OCI-LY7 (cell line): ENCODE data around the gene ABCB11. TPM values are rescaled to one million over a fixed set of nuclear protein-coding genes. Genes with fewer than 3 reads are reported as not detected.

Source experiments
- BruUV-seq: library from RNA; stranded (reverse); fragments of 400-500 nt; replicated peaks from 2 replicates; lab custom pipeline; 2021; lab: Mats Ljungman, UMichigan
- CTCF ChIA-PET: fragments of 300-600 bp; sonication (Branson Sonifier 250); formaldehyde crosslinking; loops from one replicate; lab custom pipeline; 2022; ENCODE audit warnings: antibody characterized with exemption; ENCODE audit not compliant: unreplicated experiment; lab: Charles Lee
- POLR2A ChIA-PET: fragments of 300-600 bp; sonication (Branson Sonifier 250); formaldehyde crosslinking; loops from one replicate; lab custom pipeline; 2022; ENCODE audit warnings: antibody characterized with exemption; lab: Charles Lee
- DNase-seq: peaks from one replicate; pipeline ENCODE4 v3.0.0-alpha.2; 2015; ENCODE audit warnings: low spot score
- H2AFZ ChIP-seq: fragments of 200-600 bp; sonication (generic), shearing (Covaris generic); 2 replicates; pipeline ENCODE4 v1.6.1; 2014; ENCODE audit warnings: mild to moderate bottlenecking, antibody characterized with exemption, low read length, moderate library complexity
- H3K27ac ChIP-seq: fragments of 200-600 bp; sonication (generic); 2 replicates; pipeline ENCODE4 v1.5.1; 2014; ENCODE audit warnings: mixed run types, low read depth, mild to moderate bottlenecking, moderate library complexity, low read length, inconsistent platforms; ENCODE audit not compliant: poor library complexity, severe bottlenecking
- H3K36me3 ChIP-seq: fragments of 200-600 bp; sonication (generic); 2 replicates; pipeline ENCODE4 v1.6.1; 2014; ENCODE audit warnings: mild to moderate bottlenecking, antibody characterized with exemption, low read length, moderate library complexity, mixed read lengths; ENCODE audit not compliant: insufficient read depth
- H3K4me1 ChIP-seq: fragments of 200-600 bp; sonication (generic); 2 replicates; pipeline ENCODE4 v1.5.1; 2014; ENCODE audit warnings: mild to moderate bottlenecking, low read length; ENCODE audit not compliant: insufficient read depth, poor library complexity, severe bottlenecking
- H3K4me2 ChIP-seq: fragments of 200-600 bp; sonication (generic); 2 replicates; pipeline ENCODE4 v1.6.1; 2014; ENCODE audit warnings: mild to moderate bottlenecking, low read length
- H3K4me3 ChIP-seq: fragments of 200-600 bp; sonication (generic); 2 replicates; pipeline ENCODE4 v1.5.1; 2014; ENCODE audit warnings: mild to moderate bottlenecking, low read depth, low read length; ENCODE audit not compliant: poor library complexity, severe bottlenecking
- H3K79me2 ChIP-seq: fragments of 200-600 bp; sonication (generic); 2 replicates; pipeline ENCODE4 v1.6.1; 2016; ENCODE audit warnings: low read depth, mild to moderate bottlenecking, low read length, moderate library complexity, mixed read lengths; ENCODE audit not compliant: insufficient read depth
- H3K9me2 ChIP-seq: fragments of 200-600 bp; sonication (generic); 2 replicates; pipeline ENCODE4 v1.6.1; 2016; ENCODE audit warnings: mild to moderate bottlenecking, low read length, mixed read lengths; ENCODE audit not compliant: insufficient read depth
- H3K9me3 ChIP-seq: fragments of 200-600 bp; sonication (generic); 2 replicates; pipeline ENCODE4 v1.6.1; 2014; ENCODE audit warnings: mild to moderate bottlenecking, mixed run types, low read length, mixed read lengths
- H4K20me1 ChIP-seq: fragments of 200-600 bp; sonication (generic); 2 replicates; pipeline ENCODE4 v1.6.1; 2014; ENCODE audit warnings: mild to moderate bottlenecking, antibody characterized with exemption, low read length, moderate library complexity, mixed read lengths; ENCODE audit not compliant: insufficient read depth
- CTCF ChIP-seq: fragments of 200-600 bp; sonication (generic); conservative IDR thresholded peaks from 2 replicates; pipeline ENCODE4 v1.5.1; 2014; ENCODE audit warnings: mild to moderate bottlenecking, antibody characterized with exemption, low read length, moderate library complexity, mixed read lengths
- EZH2phosphoT487 ChIP-seq: fragments of 200-600 bp; sonication (generic); IDR thresholded peaks from 2 replicates; pipeline ENCODE4 v1.6.1; 2018; ENCODE audit warnings: low read depth, borderline replicate concordance, mild to moderate bottlenecking, mixed run types, antibody characterized with exemption, low read length, moderate library complexity, mixed read lengths
- intact Hi-C: fragments of 100-400 bp; cut with micrococcal nuclease; formaldehyde crosslinking; loops from one replicate; pipeline ENCODE4 v1.10.0; 2022; ENCODE audit not compliant: unreplicated experiment
- total RNA-seq, 2 experiments: library from RNA; depleted of rRNA in 1 of 2; stranded (reverse); fragments of >200 nt in 1 of 2; shearing (Covaris generic) in 1 of 2; gene quantifications; 2 replicates each; pipeline ENCODE4 v1.2.3, GENCODE V29; 2014 to 2022

The ABCB11 gene
- total RNA-seq, 2 experiments from 2014 or later: 0.04 TPM; not detected in 1

GRCh38 chr2:169047256-169048250 is 16.4 kb upstream of the ABCB11 start:
- no peaks in the 10 kb centered on the region for H4K20me1 ChIP-seq

DNA sequence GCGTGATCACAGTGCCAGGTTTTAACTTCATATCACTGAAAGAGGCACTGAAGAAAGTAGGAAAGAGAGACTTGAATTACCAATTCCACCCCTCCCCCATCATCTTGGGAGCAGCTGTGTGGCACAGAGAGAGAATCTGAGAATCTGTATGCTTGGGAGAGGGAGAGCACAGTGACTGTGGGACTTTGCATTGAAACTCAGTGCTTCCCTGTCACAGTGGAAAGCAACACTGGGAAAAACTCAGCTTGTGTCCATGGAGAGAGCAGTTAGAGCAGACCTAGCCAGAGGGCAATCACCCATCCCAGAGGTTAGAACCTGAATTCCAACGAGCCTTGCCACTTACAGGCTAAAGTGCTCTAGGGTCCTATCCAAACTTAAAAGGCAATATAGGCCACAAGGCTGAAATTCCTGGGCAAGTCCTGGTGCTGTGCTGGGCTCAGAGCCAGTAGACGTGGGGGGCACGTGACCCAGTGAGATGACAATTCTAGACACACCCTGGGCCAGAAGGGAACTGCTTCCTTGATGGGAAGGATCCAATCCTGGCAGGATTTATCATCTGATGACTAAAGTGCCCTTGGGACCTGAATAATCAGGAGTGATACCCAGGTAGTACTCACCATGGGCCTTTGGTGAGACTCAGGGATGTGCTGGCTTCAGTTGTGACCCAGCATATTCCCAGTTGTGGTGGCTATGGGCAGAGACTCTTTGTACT is 15.5 kb upstream of the ABCB11 start:
- Histone ChIP-seq H3K4me1 (no peaks in the 10 kb centered on the region), H3K9me3 (0 out of 2 replicates have a peak, but pooled peaks cover 7% of the 10 kb centered on the region), H3K36me3 (no peaks in the 10 kb centered on the region), H3K9me2 (no peaks in the 10 kb centered on the region), H3K4me3 (no peak overlapping the region), H3K27ac (no peak overlapping the region), H4K20me1 (no peaks in the 10 kb centered on the region), H2AFZ (no peak overlapping the region), H3K4me2 (no peak overlapping the region), H3K79me2 (no peaks in the 10 kb centered on the region)
- CTCF ChIA-PET: no interaction called here
- intact Hi-C loops: no loop called here
- POLR2A ChIA-PET: no interaction called here
- DNase-seq: no peak
- no TSS peak for BruUV-seq
- TF ChIP-seq EZH2phosphoT487: no peak
- TF ChIP-seq CTCF: no peak

More at GRCh38 chr2:169047256-169048250, 16.4 kb upstream of the ABCB11 start:
- CTCF ChIA-PET: no interaction called here
- no TSS peak for BruUV-seq
- Histone ChIP-seq H3K9me2 (no peaks in the 10 kb centered on the region), H3K4me2 (no peak overlapping the region), H3K79me2 (no peaks in the 10 kb centered on the region), H3K36me3 (no peaks in the 10 kb centered on the region), H3K4me3 (no peak overlapping the region), H2AFZ (no peak overlapping the region), H3K9me3 (0 out of 2 replicates have a peak, but pooled peaks cover 3% of the 10 kb centered on the region), H3K4me1 (no peaks in the 10 kb centered on the region), H3K27ac (no peak overlapping the region)
- TF ChIP-seq CTCF (no peak), EZH2phosphoT487 (no peak)
- DNase-seq: no peak
- intact Hi-C loops: no loop called here
- POLR2A ChIA-PET: interaction anchor here (1.2 kb wide), 1 partner anchor 22 kb away, joined by 3 read pairs; no protein-coding TSS in a partner anchor
